Measurements from ENCODE around the gene HMGCR.

Gene HMGCR

GRCh38 chr5:75355236-75355635 is 18.2 kb downstream of the HMGCR start:
- H3K4me1 ChIP-seq (ENCODE audit: low read depth, poor library complexity, severe bottlenecking): peaks cover 18% of the 10 kb centered on the region
- H3K9ac ChIP-seq: no peak overlapping the region
- H3K27me3 ChIP-seq (ENCODE audit: insufficient read depth, low read depth): no peaks in the 10 kb centered on the region
- no peak overlapping the region for H3K4me2 ChIP-seq
- H3K4me3 ChIP-seq (IDR thresholded peaks at IDR 0.05; ENCODE audit: insufficient read depth, low read depth, low read length): no peak overlapping the region
- H3K36me3 ChIP-seq (ENCODE audit: insufficient read depth): peaks cover 25% of the 10 kb centered on the region; the same call in 1 of the 2 replicates
- H2AFZ ChIP-seq (ENCODE audit: low read depth): no peak overlapping the region
- peaks cover 6% of the 10 kb centered on the region for H4K20me1 ChIP-seq (ENCODE audit: insufficient read depth)
- H3K79me2 ChIP-seq (ENCODE audit: insufficient read depth, low read depth): no peaks in the 10 kb centered on the region
- no peak for TF ChIP-seq CTCF (conservative IDR thresholded peaks at IDR 0.05; ENCODE audit: low read depth, low read length)
- H3K27ac ChIP-seq: no peak overlapping the region

- Histone ChIP-seq H3K4me2 (no peak overlapping the region), H3K79me2 (ENCODE audit: insufficient read depth, low read depth) (no peaks in the 10 kb centered on the region), H3K4me3 (IDR thresholded peaks at IDR 0.05; ENCODE audit: insufficient read depth, low read depth, low read length) (no peak overlapping the region), H3K9ac (no peak overlapping the region), H3K4me1 (ENCODE audit: low read depth, poor library complexity, severe bottlenecking) (peaks cover 3% of the 10 kb centered on the region), H3K27me3 (ENCODE audit: insufficient read depth, low read depth) (no peaks in the 10 kb centered on the region), H4K20me1 (ENCODE audit: insufficient read depth) (peaks cover 2% of the 10 kb centered on the region; the same call in 1 of the 2 replicates), H3K27ac (no peak overlapping the region), H2AFZ (ENCODE audit: low read depth) (no peak overlapping the region), H3K36me3 (ENCODE audit: insufficient read depth) (peaks cover 27% of the 10 kb centered on the region; the same call in 1 of the 2 replicates)
- TF ChIP-seq CTCF (conservative IDR thresholded peaks at IDR 0.05; ENCODE audit: low read depth, low read length): no peak
Observed at GRCh38 chr5:75356719-75357118, 19.7 kb downstream of the HMGCR start.

DNA sequence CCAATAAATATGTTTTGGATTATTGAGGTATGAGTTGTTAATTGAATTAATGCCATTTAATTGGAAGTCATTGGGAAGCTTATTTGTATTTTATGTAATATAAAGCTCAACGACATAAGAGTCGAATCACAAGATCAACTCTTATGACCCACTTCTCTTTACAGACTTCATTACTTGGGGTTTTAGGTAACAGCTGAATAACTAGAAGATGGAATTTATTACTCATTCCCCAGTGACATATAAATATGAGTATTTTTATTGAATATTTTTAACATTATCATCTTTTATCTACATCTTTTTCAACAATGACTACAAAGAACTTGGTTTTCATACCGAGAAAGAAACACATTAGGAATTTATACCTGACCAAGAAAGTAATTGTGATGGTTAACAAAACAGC is 21.1 kb downstream of the HMGCR start:
- no peak overlapping the region for H3K9ac ChIP-seq
- TF ChIP-seq CTCF (conservative IDR thresholded peaks at IDR 0.05; ENCODE audit: low read depth, low read length): no peak
- peaks cover 21% of the 10 kb centered on the region; the same call in 1 of the 2 replicates for H3K36me3 ChIP-seq (ENCODE audit: insufficient read depth)
- H3K4me1 ChIP-seq (ENCODE audit: low read depth, poor library complexity, severe bottlenecking): no peaks in the 10 kb centered on the region
- no peak overlapping the region for H3K4me3 ChIP-seq (IDR thresholded peaks at IDR 0.05; ENCODE audit: insufficient read depth, low read depth, low read length)
- H2AFZ ChIP-seq (ENCODE audit: low read depth): no peak overlapping the region
- no peaks in the 10 kb centered on the region for H4K20me1 ChIP-seq (ENCODE audit: insufficient read depth)
- no peak overlapping the region for H3K27ac ChIP-seq
- no peaks in the 10 kb centered on the region for H3K79me2 ChIP-seq (ENCODE audit: insufficient read depth, low read depth)
- H3K27me3 ChIP-seq (ENCODE audit: insufficient read depth, low read depth): no peaks in the 10 kb centered on the region
- H3K4me2 ChIP-seq: no peak overlapping the region

DNA sequence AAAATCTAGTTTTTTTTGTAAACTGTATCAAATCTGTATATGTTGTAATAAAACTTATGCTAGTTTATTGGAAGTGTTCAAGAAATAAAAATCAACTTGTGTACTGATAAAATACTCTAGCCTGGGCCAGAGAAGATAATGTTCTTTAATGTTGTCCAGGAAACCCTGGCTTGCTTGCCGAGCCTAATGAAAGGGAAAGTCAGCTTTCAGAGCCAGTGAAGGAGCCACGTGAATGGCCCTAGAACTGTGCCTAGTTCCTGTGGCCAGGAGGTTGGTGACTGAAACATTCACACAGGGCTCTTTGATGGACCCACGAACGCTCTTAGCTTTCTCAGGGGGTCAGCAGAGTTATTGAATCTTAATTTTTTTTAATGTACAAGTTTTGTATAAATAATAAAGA is 24.3 kb downstream of the HMGCR start:
- H3K79me2 ChIP-seq (ENCODE audit: insufficient read depth, low read depth): no peaks in the 10 kb centered on the region
- H3K4me2 ChIP-seq: no peak overlapping the region
- no peak overlapping the region for H3K4me3 ChIP-seq (IDR thresholded peaks at IDR 0.05; ENCODE audit: insufficient read depth, low read depth, low read length)
- H3K27ac ChIP-seq: no peak overlapping the region
- peaks cover 6% of the 10 kb centered on the region for H3K4me1 ChIP-seq (ENCODE audit: low read depth, poor library complexity, severe bottlenecking)
- H3K9ac ChIP-seq: no peak overlapping the region
- no peaks in the 10 kb centered on the region for H3K27me3 ChIP-seq (ENCODE audit: insufficient read depth, low read depth)
- peaks cover 11% of the 10 kb centered on the region; the same call in 1 of the 2 replicates for H3K36me3 ChIP-seq (ENCODE audit: insufficient read depth)
- H4K20me1 ChIP-seq (ENCODE audit: insufficient read depth): no peaks in the 10 kb centered on the region
- TF ChIP-seq CTCF (conservative IDR thresholded peaks at IDR 0.05; ENCODE audit: low read depth, low read length): no peak
- H2AFZ ChIP-seq (ENCODE audit: low read depth): no peak overlapping the region
